LNCAP (cell line): ENCODE measurements around the gene TNFRSF19.

Experiments used
- CTCF ChIP-seq: fragments of 450-650 bp; IDR thresholded peaks from 2 replicates; pipeline ENCODE4 v1.5.1; 2017; ENCODE audit warnings: mild to moderate bottlenecking

TNFRSF19 gene

DNA sequence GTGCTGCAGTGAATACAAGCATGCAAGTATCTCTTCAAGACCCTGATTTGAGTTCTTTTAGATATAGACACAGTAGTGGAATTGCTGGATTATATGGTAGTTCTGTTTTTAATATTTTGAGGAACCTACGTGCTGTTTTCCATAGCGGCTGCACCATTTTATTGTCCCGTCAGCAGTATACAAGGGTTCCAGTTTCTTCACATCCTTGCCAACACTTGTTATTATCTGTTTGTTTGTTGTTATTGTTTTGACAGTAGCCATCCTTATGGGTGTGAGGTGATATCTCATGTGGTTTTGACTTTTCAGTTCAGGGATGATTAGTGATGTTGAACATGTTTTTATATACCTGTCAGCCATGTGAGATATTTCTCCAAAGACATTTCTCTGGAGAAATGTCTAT is 53.2 kb downstream of the TNFRSF19 start:
- TF ChIP-seq CTCF: no peak

DNA sequence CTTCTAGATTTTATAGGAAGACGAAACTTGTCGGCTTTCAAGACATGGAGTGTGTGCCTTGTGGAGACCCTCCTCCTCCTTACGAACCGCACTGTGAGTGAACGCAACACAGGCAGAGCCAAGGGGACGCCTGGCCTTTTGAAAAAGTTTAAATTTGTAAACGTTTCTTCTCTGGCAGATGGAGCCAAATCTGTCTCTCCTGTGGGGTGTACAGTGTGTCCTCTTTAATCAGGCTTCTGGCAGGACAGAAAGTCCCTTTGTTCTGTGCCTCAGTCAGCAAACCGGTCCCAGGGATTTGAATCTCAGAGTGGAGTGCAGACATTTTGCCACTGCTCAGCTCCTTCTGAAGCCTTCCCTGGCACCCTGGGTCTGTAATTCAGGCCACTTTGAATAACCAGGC is 56.5 kb downstream of the TNFRSF19 start:
- no peak for TF ChIP-seq CTCF

DNA sequence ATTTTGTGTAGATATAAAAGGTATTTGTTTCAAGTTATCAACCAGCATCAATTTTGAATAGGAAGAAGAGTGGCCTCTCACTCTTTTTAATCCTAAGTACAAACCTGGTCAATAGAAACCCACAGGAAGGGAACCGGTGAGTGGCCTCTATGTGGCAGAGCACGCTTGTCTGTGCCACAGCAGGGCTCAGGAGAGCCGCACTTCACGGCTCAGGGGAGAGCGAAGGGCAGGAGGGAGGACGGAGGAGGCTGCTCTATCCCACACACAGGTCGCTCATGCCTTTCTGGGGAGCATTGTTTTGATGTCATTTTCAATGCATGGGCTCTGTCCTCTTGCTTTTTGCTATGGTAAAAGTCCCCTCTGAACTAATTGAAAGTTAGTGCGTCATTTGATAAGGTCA is 57.2 kb downstream of the TNFRSF19 start:
- TF ChIP-seq CTCF: no peak

DNA sequence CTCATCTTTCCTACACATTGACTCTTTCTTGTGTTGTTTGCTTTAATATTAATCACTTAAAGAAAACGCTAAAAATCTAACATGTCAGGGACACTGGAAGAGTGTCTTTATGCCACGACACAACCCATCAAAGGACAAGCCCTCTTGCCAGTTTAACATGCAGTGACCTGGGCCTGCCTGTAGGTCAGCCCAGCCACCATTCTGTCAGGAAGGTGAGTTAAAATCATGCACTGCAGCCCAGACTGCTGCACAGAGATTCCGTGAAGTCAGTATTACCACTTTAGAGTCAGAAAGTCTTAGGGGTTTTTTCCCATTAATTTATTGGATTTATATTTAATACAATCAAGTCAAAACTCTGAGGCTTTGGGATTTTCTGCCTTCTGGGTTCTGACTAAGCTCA is 58.0 kb downstream of the TNFRSF19 start:
- no peak for TF ChIP-seq CTCF

DNA sequence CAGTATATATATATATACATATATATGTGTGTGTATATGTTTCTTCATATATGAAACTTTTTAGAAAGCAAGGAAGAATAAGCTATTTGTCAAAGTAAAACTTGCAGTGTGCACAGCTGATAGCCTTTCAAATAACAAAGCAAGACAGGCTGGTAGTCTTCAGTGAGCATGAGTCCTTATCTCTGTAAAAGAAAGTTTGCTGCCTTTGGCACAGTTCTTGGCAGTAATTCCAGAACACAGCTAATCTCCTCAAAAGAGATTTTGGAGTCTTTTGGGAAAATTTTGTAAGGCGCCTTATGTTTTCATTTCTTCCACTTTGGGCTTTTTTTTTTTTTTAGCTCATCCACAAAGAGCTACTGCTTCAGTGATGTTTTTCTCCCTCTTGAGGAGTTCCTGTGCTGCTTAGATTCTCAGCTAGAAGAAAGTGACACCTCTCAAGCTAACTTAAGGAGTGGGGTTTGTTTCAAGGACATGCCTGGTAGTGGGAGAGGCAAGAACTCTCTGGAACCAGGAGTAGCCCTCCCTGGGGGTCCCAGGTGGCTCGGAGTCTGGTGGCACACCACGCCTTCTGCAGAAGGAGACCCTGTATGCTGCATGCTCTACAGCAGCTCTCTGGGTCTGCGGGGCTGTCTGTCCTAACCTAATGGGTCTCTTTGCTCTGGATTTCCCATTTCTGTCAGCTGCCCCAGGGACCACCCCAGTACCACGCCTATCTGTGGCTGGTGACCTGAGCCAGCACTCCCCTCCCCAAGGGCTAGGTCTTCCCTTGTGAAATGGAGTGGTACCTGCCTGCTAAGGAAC is 58.8 kb downstream of the TNFRSF19 start:
- TF ChIP-seq CTCF: no peak

GRCh38 chr13:23629566-23630272 is 59.5 kb downstream of the TNFRSF19 start:
- no peak for TF ChIP-seq CTCF

DNA sequence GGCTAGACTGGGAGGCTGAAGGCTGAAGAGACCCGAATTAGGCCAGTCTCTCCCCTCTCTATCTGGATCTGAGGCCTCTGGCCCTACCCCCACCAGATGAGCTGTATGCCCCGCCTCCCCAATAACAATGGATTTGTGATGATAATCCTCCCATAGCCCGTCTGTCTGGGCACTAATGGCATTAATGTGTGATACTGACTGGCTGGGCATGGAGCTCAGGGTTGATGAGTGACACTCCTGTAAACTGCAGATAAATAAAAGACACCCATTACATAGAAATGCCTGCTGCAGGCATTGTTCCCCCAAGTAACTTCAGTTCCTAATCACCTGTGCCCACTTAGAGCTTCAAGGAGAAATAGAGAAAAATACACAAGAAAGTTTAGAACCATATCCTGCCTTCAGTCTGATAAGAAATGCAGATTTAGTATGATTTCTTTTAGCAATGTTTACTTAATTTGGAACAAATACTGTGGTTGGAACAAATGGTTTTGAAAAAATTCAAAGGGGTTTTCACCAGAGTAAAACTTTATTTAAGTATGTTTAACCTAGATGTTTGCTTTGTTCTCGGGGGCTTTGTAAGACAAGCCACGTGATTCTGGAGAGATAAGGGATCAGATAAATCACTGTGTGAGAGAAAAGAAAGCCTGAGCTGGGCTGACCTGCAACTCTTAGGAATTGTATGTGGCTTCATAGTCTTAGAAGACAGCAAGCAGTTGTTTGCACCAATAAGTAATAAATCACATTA is 60.3 kb downstream of the TNFRSF19 start:
- no peak for TF ChIP-seq CTCF
